ENCODE data around the gene SH3GL3.

The SH3GL3 gene

GRCh38 chr15:83504365-83504764, 57.2 kb downstream of the SH3GL3 start:
- peak in 1 of 2 experiments; percentile 1 for DNase-seq (ENCODE audit: low read depth in 2 of 2)

- DNase-seq (ENCODE audit: low read depth in 2 of 2) = no peak
Measured at GRCh38 chr15:83510001-83510400, 62.9 kb downstream of the SH3GL3 start.

GRCh38 chr15:83512459-83512858, 65.3 kb downstream of the SH3GL3 start:
- DNase-seq (ENCODE audit: low read depth in 2 of 2) = no peak

GRCh38 chr15:83514584-83514983, 67.4 kb downstream of the SH3GL3 start:
- DNase-seq (ENCODE audit: low read depth in 2 of 2) = no peak

GRCh38 chr15:83515164-83515563, 68.0 kb downstream of the SH3GL3 start:
- DNase-seq (ENCODE audit: low read depth in 2 of 2) = no peak

- DNase-seq (ENCODE audit: low read depth in 2 of 2) = peak in 1 of 2 experiments; percentile 5
Measured at GRCh38 chr15:83516935-83517334, 69.8 kb downstream of the SH3GL3 start.

- no peak for DNase-seq (ENCODE audit: low read depth in 2 of 2)
Measured at GRCh38 chr15:83526319-83526718, 79.2 kb downstream of the SH3GL3 start.

- no peak for DNase-seq (ENCODE audit: low read depth in 2 of 2)
Measured at GRCh38 chr15:83533410-83533962, 86.3 kb downstream of the SH3GL3 start.

GRCh38 chr15:83537606-83538005, 90.5 kb downstream of the SH3GL3 start:
- no peak for DNase-seq (ENCODE audit: low read depth in 2 of 2)

- no peak for DNase-seq (ENCODE audit: low read depth in 2 of 2)
Measured at GRCh38 chr15:83538682-83539081, 91.5 kb downstream of the SH3GL3 start.

GRCh38 chr15:83545804-83546511, 98.8 kb downstream of the SH3GL3 start:
- no peak for DNase-seq (ENCODE audit: low read depth in 2 of 2)

GRCh38 chr15:83546512-83546888, 99.4 kb downstream of the SH3GL3 start:
- no peak for DNase-seq (ENCODE audit: low read depth in 2 of 2)

GRCh38 chr15:83547168-83547567, 100.0 kb downstream of the SH3GL3 start:
- no peak for DNase-seq (ENCODE audit: low read depth in 2 of 2)

GRCh38 chr15:83549623-83550022, 102.5 kb downstream of the SH3GL3 start:
- no peak for DNase-seq (ENCODE audit: low read depth in 2 of 2)

GRCh38 chr15:83554558-83554957, 107.4 kb downstream of the SH3GL3 start:
- DNase-seq (ENCODE audit: low read depth in 2 of 2) = no peak

GRCh38 chr15:83555383-83555782, 108.2 kb downstream of the SH3GL3 start:
- DNase-seq (ENCODE audit: low read depth in 2 of 2) = no peak

GRCh38 chr15:83556068-83556467, 108.9 kb downstream of the SH3GL3 start:
- DNase-seq (ENCODE audit: low read depth in 2 of 2) = no peak

GRCh38 chr15:83556754-83557153, 109.6 kb downstream of the SH3GL3 start:
- DNase-seq (ENCODE audit: low read depth in 2 of 2) = no peak

GRCh38 chr15:83558146-83558545, 111.0 kb downstream of the SH3GL3 start:
- DNase-seq (ENCODE audit: low read depth in 2 of 2) = no peak

- DNase-seq (ENCODE audit: low read depth in 2 of 2) = peak; percentile 42 to 44
Measured at GRCh38 chr15:83559310-83559966, 112.3 kb downstream of the SH3GL3 start.

GRCh38 chr15:83561661-83562060, 114.5 kb downstream of the SH3GL3 start:
- no peak for DNase-seq (ENCODE audit: low read depth in 2 of 2)

- no peak for DNase-seq (ENCODE audit: low read depth in 2 of 2)
Measured at GRCh38 chr15:83565138-83565537, 118.0 kb downstream of the SH3GL3 start.

GRCh38 chr15:83565553-83566159, 118.5 kb downstream of the SH3GL3 start:
- DNase-seq (ENCODE audit: low read depth in 2 of 2) = peak in 1 of 2 experiments; percentile 5
